HG02759 (cell line): ENCODE results near the gene USP25.

Source experiments
- ATAC-seq: cut with Tn5 transposase; IDR thresholded peaks from one replicate; pipeline ENCODE4 v1.9.1; 2021; ENCODE audit warnings: mild to moderate bottlenecking, moderate library complexity; ENCODE audit not compliant: unreplicated experiment

Gene USP25

DNA sequence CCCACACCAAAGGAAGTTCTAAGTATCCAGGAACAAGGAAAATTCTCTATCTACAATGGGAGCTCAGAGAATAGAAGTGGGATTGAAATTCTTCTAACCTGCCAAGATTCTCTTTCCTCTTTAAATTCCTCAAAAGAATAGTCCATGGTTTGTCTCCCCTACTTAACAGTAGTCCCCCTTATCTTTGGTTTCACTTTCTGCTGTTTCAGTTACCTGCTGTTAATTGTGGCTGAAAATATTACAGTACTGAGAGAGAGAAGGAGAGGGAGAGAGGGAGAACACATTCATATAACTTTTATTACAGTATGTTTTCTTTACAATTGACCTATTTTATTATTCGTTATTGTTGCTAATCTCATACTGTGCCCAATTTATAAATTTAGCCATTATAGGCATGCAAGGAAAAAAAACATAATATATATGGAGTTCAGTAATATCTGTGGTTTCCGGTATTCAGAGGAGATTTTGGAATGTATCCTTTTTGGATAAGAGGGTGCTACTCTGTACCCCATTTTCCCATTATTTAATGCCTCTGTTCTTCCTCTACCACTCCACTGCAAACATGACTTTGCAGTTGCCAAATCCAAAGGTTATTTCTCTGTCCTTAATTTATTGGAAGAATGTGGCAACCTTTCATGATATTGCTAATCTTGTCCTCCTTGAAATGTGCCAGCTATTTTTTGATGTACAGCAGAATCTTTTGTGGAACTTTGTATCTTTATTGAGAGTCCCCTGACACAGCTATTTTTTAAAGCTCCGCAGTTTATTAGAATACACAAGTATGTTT lies 68.0 kb downstream of the USP25 start:
- ATAC-seq = peak; percentile 58

DNA sequence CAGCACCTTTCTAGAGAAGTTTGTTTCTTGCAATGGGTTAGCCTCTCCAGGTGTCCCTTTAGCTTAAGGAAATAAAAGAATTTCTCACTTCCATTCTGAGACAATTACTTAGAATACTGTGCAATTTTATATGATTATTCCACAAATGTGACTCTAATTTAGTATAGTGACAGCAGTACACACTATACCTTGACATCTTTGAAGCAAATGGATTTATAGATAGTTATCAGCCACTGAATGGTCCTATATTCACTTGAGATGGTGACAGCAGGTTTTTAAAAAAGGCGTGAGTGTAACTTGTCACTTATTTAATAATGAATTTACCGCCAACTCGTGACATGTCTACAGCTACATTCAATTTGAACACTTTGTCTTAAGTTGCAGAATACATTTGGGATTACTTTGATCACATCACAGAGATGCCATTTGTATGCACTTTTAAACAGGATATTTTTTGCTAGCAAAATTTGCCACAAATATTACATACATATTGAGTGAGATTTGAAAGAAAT lies 71.6 kb downstream of the USP25 start:
- no peak for ATAC-seq

DNA sequence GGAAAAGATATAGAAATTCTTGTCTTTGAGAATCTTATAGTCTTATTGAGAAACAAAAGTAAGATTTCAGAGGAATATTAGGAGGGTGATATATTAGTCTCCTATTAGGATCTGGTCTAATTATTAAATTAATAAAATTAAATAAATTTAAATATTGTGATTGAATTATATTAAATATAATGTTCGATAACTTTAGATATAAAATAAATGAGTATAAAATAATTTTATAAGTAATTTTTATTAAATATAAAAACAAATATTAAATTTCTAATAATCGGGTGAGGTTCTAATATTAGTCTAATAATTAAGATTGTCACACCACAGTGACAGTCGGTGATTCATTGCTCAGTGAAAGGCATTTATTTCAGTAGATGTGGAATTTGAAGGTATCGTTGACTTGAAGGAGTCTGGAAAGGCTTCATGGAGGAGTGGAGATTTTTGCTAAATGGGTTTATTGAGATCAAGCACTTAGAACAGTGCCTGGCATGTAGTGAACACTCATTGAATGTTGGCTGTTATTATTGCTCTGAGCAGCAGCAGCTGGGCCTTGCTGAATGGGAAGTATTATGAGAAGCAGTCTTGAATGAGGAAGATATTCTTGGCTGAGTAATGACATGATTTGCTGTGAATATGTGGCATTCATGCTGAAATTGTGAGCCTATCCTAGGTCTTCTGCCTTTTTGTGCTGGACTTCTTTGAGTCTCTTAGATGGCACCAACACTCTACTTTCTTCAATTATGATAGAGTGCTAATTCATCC lies 74.6 kb downstream of the USP25 start:
- no peak for ATAC-seq

DNA sequence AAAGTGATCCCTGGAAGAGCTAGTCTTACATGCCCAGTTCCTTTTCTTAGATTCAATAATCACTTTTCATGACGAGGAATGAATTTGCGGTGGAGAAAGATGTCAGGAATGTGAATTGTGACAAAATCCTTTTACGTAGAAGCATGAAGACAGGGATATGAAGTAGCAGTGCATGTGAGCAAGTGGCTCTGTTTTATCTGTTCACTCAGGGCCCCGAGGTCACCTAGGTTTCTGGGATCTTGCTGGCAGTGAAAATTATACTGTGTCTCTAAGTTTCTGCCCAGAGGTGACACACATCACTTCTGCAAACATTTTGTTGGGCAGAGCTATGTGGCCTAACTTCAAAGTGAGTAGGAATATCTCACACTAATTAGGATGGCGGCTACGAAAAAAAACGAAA lies 79.3 kb downstream of the USP25 start:
- no peak for ATAC-seq

DNA sequence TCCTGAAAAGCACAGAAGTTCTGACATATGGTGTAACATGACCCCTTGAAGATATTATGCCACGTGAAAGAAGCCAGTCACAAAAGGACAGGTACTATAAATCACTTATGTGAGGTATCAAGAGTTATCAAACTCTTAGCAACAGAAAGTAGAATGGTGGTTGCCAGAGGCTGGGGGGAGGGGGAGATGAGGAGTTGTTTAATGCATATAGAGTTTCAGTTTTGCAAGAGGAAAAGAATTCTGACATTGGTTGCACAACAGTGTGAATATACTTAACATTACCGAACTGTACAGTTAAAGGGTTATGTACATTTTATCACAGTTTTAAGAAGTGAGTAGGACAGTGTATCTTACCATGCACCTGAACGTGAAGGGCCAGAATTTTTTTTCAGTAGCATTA lies 80.0 kb downstream of the USP25 start:
- ATAC-seq = no peak

DNA sequence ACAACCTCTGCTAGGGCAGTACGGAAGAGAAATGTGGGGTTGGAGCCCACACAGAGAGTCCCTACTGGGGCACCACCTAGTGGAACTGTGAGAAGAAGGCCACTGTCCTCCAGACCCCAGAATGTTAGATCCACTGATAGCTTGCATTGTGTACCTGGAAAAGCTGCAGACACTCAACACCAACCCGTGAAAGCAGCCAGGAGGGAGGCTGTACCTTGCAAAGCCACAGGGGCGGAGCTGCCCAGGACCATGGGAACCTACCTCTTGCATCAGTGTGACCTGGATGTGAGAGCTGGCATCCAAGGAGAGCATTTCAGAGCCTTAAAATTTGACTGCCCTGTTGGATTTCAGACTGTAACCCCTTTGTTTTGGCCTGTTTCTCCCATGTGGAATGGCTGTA lies 85.5 kb downstream of the USP25 start:
- no peak for ATAC-seq

DNA sequence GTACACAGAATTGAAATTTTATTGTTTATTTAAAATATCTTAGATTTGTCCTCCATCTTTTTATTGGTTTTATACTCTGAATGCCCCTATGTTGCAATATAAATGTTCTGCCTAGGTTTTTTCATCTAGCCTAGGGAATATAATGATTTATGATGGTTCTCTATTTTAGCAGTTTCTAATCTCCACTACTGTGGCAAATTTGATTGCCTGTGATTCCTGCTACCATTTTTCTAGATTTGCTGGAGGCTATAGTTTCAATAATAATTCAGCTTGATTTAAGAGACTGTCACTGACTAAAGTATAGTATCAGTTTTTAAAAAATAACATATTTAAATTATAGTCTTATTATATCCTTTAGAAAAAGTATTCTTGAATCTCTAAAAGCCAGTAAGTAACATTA lies 90.5 kb downstream of the USP25 start:
- ATAC-seq = no peak

DNA sequence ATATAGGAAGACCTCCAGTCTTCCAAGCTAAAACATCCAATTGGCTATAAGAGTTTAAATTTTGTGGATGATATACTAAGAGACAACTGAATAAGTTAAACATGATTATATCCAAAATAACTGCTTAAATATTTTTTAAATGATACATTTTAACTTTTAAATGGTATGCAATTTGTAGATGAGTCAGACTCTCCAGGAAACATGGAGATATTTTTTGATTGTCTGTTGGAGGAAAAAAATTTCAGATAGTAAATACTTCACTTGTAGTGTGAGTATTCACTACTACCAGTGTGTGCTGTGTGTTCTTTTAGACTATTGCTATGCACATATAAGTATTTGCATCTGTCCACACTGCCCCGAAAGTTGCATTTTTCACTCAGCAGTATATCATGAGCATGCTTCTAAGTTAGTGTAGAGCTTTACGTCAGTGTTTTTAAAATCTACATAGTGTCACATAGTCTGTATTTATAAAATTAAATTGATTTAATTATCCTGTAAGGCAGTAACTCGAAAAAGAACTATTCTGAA lies 91.1 kb downstream of the USP25 start:
- no peak for ATAC-seq

DNA sequence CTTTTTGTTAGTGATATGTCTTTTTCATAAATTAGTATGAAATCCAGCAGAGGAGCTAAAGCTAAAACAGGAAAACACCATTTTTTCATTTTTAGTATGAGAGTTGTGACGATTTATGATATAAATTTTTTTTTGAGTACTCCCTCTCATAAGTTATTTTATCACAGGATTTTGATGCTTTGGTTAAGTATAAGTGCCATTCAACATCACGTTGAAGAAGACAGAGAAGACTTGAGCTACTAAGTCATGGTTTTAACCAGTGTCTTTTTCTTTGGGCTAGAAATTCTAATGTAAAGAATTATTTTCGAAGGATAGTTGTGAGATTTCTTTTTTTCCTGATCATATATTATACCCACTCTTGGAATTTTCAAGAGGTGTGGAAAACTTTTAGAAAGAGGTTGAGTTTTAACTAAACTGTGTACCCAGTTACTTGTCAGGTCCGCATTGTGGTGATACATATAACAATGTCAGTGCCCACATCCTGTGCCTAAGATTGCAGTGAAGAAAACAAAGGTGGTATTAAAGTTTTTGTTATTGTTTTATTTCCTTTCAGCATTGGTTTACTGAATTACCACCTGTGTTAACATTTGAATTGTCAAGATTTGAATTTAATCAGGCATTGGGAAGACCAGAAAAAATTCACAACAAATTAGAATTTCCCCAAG lies 93.8 kb downstream of the USP25 start:
- ATAC-seq = no peak

DNA sequence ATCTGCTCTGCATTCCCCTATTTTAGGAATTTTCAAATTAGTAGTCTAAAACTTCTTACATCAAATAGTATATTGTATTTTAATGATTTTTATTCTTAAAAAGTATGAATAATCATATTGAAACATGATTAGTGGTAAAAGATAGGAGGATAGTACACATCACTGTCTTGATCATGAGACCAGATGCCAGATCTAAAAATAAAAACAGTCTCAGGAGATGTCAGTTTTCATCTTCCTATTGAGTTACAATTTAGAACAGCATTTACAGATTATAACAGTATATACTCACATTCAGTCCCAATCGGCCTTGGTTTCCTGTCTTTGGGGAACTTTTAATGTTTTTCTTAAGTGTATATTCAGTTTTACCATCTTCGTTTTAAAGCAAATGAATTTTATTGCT lies 95.9 kb downstream of the USP25 start:
- ATAC-seq = no peak

DNA sequence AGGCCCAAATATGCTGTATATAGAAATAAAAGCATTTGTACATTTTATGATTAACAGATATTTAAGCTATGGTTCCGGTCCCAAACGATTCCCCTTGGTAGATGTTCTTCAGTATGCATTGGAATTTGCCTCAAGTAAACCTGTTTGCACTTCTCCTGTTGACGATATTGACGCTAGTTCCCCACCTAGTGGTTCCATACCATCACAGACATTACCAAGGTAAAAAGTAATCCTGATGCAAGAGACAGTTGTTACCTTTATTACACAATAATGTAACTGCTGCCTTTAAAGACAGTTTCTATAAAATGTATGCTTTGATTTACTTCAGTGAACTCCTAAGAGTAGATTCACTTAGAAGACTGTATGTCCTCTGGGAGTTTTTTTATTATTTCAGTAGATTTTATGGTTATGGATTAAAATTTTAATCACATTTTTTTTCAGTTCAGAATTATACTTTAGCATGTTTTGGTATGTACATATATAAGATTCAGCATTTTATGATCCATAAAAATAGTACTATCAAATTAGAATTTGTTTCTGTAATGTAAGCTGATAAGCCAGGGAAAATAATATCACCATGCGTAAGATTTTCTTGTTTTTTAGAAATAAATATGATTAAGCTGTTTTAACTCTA lies 96.5 kb downstream of the USP25 start:
- peak; percentile 85 for ATAC-seq

DNA sequence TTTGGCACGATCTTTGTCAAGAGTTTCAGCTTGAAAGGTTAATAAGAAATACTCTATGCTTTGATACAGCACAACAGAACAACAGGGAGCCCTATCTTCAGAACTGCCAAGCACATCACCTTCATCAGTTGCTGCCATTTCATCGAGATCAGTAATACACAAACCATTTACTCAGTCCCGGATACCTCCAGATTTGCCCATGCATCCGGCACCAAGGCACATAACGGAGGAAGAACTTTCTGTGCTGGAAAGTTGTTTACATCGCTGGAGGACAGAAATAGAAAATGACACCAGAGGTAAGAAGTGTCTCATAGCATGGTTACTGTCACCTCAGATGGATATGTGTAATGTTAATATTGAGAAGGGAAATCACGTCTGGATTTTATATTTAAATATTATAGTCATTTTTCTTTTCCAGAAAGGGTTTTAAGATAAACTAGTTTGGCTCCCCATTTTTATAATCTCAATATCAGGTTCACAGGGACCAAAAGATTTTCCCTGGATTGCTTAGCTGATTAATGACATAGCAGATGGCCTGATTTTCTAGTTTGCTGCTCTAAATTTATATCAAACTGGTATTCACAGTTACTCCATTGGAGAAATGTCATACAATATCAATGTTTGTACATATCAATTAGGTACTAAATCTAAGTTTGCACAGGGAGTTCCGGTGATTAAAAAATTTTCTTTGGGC lies 97.3 kb downstream of the USP25 start:
- ATAC-seq = no peak

DNA sequence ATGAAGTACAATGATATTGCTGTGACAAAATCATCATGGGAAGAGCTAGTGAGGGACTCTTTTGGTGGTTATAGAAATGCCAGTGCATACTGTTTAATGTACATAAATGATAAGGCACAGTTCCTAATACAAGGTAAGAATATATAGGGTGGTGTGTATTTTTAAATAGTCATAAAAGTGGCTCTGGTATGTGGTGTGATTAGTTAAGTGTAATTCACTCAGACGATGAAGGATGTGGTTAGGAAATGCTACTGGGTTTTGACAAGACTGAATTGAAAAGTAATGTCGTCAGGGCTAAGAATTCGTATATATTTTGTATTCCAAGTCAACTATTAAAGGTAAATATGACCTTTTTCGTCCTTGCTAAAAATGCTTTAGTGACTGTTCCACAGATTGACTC lies 101.7 kb downstream of the USP25 start:
- no peak for ATAC-seq

DNA sequence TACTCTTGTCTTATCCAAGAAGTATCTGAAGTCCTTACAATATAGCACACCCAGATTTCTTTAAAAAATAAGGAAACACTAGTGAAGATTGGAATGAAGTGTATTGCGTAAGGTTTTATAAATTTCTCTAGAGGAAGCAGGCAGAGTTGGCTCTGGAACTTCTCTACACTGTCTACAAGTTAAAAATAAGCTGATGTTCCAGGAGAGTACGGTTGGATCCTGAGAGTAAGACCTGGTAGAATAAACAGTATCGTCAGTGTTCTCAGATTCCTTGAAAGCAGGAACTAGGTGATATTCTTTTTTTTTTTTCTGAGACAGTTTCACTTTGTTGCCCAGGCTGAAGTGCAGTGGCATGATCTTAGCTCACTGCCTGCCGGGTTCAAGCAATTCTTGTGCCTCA lies 107.9 kb downstream of the USP25 start:
- no peak for ATAC-seq

DNA sequence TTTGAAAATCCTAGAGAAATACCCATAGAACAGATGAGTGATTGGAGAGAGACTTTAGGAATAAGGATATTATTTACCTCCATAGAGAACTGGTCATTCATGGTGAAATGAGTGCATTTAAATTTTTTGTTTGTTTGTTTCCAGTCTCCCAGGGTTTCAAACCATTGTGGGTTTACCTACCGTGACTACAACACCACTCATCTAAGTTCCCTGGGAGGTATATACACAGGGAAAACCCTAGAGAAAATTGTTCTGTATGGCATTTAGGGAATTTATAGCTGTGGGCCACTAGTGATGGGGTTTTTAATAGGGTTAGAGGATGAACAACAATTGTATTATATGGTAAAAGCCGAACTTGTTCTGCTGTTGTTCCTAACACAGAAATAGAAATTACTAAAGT lies 109.2 kb downstream of the USP25 start:
- no peak for ATAC-seq

DNA sequence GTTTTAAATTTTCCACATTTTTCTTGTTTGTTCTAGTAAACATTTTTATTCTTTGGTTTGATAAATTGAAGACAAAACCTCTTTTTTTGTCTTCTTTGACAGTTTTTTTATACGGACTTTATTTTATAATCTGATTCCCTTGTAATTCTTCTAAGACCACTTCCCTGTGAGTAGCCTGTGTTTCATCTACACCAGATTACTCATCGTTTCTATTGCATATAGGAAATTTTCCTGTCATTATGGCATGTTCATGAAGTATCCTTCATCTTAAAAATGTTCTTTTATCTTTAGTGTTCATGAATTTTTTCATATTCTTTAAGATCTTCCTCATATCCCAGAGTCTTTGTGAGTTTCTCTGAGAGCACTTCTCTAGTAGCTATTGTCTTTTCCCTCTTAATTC lies 109.8 kb downstream of the USP25 start:
- ATAC-seq = no peak

DNA sequence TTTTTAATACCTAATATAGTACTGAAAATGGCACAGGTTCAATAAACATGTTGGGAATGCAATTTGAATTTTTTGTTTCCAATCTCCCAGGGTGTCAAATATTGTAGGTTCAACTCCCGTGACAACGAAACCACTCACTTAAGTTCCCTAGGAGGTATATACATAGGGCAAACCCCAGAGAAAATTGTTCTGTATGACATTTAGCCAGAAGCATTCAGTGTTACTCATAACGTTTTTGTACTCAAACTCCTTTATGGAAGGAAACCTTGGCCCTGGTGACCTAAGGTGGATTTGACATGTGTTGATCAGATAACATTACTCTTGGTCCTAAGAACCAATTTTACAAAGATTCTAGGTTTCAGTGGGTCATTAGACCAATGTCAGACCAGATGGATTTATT lies 110.6 kb downstream of the USP25 start:
- ATAC-seq = no peak

DNA sequence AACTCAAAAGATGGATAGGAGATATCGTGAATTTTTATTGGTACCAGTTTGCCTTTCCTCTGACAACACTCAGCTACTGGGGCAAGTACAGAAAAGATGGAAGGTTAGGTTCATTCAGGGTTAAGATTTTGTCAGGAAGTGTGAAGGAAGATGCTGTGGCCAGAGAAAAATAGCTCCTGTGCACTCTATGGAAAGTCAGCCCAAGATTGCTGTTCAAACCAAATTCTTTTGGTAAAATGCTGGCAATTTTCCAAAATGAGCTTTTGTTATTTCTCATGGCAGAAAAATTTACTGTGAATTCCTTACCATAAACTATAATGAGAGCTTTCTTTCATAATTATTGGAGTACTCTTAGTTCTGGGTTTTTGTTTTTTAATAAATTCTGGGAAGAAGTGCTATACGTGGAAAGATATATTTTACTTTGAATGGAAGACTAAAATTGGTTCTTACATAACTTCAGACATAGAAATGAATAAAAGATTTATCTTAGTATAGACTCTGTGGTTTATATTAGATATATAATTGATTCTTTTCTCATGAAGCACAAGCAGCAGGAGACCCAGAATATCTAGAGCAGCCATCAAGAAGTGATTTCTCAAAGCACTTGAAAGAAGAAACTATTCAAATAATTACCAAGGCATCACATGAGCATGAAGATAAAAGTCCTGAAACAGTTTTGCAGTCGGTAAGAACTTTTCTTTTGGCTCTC lies 112.2 kb downstream of the USP25 start:
- no peak for ATAC-seq

DNA sequence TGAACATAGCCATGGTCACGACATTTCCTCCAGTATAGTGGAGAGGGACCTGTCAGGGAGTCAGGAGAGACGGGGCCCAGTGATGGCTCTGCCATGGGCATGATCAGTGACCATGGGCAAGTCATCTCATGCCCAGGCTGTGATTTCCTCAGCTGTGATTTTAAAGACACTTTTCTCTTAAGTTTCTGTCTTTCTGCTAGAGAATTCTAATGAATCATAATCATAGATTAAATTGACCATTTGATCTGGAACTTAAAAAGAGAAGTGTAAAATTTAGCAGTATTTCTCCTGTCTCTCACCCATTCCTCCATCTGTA lies 112.7 kb downstream of the USP25 start:
- no peak for ATAC-seq

DNA sequence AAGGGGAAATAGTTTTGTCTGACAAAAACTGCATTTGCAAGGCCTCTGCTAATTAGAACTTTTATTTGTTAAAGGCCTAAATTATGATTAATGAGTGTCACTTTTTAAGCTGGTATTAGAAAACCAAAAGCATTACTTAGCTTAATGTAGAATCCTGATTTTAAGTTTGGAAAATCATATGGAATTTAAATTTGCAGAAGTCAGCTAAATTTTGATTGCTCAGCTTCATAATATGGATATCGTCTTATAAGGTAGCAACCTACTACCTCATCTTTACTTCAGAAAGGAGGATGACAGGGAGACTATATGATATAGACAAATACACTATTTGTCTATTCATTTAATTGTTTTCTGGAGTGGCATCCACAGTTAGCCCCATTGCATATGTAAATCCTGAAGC lies 114.0 kb downstream of the USP25 start:
- ATAC-seq = no peak
